GM19035 (cell line): ENCODE measurements around the gene TUBA4B.
A peak's percentile ranks its signal among the peaks of the same experiment; 100 is the strongest.

ENCODE experiments used
- ATAC-seq: cut with Tn5 transposase; IDR thresholded peaks from one replicate; pipeline ENCODE4 v1.9.1; 2021; ENCODE audit not compliant: unreplicated experiment

The TUBA4B gene

DNA sequence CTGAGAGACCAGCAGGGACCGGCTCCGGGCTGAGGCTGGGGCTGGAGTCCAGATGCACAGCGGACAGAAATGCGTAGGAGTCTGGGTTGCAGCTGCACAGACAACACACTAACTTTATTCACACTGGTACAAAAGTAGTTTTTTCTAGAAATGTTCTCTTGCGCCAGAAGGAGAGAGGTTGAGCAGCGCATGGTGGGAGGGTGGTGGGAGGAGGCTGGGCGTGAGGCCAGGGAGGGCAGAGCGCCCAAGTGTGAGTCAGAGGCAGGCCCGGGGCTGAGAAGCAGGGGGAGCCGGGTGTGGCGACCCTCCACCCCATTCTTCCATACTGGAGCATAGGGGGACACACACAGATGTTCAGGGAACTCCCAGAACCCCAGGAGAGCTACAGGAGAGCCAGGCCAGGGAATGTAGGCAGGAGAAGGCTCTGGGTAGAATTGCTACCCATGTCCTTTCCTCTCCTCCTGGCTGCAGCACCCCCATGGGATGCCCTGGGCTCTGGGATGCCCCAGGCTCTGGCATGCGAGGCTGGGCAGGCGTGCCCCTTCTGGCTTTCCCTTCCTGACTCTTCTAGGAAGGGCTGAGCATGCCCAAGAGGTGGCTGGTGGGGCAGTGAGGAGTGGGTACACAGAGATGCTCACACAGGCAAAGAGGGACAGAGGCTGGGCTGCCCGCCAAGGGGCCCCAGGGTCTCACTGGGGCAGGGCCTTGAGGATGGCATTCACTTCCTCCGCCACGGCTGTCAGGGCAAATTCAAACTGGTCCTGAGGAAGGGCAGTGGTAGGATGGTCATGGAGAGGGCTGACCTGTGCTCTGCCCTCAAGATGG, 36.7 kb downstream of the TUBA4B start:
- no peak for ATAC-seq

- no peak for ATAC-seq
These were observed 37.5 kb downstream of the TUBA4B start for GRCh38 chr2:219290381-219291171.

DNA sequence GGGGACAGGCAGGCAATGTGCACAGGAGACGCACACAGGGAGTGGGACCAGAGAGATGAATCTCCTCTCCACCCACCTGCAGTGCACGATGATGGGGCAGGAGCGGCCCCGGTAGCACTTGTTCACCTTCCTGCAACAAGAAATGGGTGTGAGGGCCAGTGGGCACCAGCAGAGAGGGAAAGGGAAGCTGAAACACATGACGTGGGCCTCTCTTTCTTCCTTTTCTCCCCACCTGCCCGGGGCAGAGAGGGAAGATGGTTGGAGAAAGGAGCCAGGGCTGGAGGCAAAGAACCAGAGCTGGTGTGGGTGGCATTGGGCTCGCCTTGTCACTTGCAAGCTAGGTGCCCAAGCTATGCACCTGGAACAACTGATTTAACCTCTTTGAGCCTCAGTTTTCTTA, 38.4 kb downstream of the TUBA4B start:
- no peak for ATAC-seq

DNA sequence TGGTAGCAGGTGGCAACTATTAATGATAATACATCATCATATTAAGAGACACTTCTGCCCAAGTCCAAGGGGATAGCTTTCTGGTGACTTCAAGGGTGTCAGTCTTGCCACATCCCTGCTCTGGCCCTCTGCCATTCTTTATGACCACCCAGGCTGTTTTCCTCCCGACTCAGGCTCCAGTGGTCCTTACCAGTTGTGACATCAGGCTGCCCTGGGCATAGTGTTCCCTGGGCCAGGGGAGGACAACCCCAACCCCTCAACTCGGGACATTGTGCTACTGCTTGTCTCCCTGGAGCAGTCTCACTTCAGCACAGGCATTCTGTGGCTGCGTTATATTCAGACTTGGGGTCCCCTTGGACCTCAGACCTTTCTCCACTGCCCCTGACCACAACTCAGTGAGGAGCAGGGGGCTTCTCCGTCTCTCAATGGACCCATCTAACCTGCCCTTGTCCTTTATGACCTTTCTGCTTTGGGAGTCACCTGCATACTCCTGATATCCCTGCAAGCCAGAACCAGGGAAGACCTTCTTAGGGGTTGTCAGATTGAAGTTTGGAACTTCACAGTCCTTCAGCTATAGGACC, 39.0 kb downstream of the TUBA4B start:
- ATAC-seq, result no peak

- ATAC-seq, result no peak
These were observed 39.6 kb downstream of the TUBA4B start for GRCh38 chr2:219292616-219293015.

GRCh38 chr2:219293736-219294231, 40.7 kb downstream of the TUBA4B start:
- ATAC-seq, result no peak

DNA sequence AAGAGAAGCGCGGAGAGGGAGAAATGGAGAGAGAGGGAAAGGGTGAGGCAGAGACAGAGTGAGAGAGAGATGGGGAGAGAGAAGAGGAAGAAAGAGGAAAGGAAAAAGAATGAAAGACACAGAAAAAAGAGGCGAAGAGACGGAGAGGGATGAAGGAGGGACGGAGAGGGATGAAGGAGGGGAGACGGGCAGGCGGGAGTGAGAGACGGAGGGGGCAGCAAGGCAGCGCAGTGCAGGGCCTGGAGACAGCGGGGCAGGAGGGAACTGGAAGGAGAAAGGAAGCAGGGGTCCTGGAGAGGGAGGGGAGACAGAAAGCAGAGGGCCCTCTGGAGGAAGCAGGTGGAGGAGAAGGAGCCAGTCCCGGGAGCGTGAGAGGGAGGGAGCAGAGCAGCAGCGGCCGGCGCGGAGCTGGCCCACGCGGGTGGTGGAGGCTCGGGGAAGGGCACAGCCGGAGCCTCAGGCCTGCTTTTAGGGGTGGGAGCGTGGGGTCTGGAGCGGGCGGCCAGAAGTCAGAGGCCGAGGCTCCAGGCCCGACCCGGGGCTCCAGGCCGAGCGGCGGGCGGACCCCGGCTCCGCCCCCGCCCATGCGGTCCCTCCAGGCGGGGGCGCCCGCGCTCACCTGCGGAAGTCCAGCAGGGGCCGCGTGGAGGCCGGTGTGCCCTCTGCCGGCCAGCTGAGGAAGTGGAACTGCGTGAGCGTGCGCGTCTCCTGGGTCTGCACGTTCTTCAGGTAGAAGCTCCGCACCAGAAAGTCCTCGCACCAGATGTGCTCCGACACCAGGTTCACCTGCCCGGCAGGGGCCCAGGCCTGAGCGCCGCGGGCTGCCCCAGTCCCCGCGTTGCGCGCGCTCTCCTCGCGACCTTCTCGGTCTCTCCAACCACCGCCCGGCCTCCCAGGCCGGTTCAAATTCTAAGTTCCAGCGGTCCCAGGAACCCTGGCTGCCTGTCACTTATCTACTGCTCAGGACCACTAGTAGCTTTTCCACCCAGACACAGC, 41.6 kb downstream of the TUBA4B start:
- peak; percentile 93 for ATAC-seq

DNA sequence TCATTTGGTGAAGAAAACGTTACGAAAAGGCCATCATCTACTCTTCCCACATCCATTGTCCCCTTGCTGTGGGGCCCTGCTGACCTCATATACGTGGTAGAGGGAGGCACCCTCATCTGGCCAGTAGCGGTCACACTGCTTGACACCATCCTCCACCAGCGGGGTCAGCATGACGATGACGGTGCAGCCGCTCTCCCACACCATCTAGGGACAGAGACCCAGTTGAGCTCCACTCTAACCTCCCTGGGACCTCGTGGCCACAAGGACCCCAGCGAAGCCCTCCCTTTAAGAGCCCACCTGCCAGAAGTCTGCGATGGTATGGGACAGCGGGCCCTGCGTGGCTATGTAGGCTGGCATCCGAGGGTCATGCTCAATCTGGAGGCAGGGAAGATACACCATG, 43.1 kb downstream of the TUBA4B start:
- ATAC-seq, result no peak

- no peak for ATAC-seq
These were observed 43.8 kb downstream of the TUBA4B start for GRCh38 chr2:219296631-219297391.

DNA sequence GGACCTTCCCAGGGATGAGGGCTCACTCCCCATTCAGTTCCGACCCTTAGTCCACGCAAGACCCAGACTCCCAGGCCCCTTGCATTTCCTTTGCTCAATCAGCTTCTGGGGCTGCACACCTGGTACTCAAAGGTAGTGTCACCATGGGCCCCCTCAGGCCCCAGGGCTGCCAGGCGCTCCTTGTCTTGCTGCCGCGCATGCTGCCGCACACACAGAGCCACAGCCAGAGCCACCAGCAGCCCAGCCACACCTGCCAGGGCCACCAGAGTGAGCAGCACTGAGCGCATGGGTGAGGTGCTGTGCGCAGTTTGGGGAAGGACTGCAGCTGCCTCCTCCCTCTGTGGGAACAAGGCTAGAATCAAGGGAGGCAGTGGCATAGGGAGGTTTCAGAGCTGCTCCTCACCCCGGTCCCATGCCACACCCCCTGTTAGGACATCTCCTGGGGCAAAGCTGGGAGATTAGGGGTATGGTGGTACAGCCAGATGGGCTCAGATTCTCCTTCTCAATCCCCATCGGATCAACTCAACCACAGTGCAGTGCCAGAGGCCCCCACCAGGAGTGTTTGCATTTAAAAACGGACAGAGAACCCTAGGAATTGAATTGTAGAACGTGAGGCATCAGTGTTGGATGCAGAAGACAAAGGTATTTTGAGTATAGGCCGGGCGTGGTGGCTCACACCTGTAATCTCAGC, 44.9 kb downstream of the TUBA4B start:
- no peak for ATAC-seq

DNA sequence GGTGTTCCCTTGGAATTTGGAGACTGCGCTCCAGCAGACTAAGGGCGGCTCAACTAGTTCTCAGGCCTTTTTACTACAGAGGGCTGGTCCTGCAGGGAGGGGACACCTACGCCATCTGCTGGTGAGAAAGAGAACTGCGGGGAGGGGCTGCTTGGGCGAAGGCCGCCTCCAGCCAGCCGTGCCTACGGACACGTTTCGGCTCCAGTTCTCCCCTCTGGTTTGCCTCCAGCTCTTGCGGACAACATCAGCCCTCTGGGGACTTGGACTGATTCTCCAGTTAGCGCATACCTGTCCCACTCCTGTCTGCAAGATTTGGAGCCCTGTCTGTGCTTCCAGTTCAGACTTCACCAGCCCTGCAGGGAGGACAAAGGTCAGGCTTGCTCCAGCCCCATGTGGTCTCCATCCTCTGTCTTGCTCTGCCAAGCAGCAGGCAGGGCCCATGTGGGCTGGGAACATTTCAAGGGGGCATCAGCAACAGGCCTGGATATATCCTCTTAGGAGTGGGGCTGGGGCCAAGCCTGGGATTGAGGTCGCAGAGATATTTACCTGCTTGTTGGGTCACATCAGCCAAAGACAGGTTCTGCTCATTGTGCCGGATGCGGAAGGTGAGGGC, 45.8 kb downstream of the TUBA4B start:
- ATAC-seq, result peak; percentile 41

DNA sequence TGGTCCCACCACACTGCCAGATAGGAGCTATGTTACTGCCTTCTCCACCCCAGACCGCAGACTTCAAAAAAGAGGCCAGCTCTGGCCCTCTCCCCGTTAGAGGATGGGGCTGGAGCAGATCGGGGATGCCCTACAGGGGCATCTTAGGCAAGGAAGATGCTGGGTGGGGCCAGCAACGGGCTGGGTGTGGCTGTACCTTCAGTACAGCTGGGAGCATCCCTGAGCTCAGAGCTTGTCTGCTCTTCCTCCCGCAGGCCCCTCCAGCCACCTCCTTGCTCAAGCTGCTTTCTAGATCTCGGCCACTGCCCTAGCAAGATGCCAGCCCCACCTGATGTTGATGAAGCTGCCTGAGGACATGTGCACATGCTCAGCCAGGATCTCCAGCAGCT, 46.3 kb downstream of the TUBA4B start:
- ATAC-seq, result no peak

- no peak for ATAC-seq
These were observed 47.0 kb downstream of the TUBA4B start for GRCh38 chr2:219300022-219300421.

DNA sequence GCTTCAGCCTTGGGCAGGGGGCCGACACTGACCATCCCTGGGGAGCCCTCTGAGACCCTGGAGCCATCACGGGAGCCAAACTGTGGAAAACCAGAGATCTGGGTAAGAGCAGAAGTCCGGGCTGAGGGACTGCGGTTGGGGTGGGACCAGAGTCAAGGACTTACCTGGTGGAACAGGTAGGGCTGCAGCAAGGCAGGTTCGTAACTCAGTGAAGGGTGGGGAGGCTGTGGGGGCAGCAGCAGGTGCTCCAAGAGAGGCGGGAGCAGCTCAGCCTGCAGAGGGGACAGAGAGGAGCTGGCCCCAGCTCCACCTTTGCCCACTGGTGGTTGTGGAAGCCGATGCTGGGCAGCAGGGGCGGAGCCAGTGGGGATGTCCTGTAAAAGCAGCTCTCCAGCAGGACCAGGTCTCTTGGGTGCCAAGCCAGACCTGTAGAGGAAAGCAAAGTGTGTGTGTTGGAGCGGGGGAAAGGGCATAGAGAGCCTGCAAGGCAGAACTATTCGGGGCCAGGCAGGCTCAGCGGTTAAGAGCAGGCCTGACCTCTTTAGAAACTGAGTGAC, 49.4 kb downstream of the TUBA4B start:
- ATAC-seq, result no peak

GRCh38 chr2:219304223-219304622, 51.2 kb downstream of the TUBA4B start:
- no peak for ATAC-seq

DNA sequence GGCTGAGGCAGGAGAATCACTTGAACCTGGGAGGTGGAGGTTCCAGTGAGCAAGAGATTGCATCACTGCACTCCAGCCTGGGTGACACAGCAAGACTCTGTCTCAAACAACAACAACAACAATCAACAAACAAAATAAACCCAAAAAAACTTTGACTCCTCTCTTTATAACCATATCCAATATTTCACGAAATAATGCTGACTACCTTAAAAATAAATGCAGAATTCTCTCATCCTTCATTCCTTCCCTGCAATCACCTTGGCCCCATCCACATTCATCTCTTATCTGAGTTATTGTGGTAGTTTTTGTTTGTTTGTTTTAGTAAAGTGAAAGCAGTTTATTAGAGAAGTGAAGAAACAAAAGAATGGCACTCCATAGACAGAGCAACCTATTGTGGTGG, 53.0 kb downstream of the TUBA4B start:
- ATAC-seq, result no peak

GRCh38 chr2:219308142-219309101, 55.4 kb downstream of the TUBA4B start:
- ATAC-seq, result no peak
